GM12892 (cell line): ENCODE measurements around the gene FTO.

Experiments
- DNase-seq: peaks from one replicate; pipeline ENCODE4 v3.0.0; 2011; ENCODE audit not compliant: insufficient read length
- FAIRE-seq: peaks from 2 replicates; lab custom pipeline; 2011; peaks lifted over from hg19 to GRCh38; lab: Jason Lieb, UNC
- POLR2A ChIP-seq: IDR thresholded peaks from 2 replicates; pipeline ENCODE4 v1.6.1; 2011; ENCODE audit warnings: low read depth, low read length, control low read depth
- POLR2AphosphoS5 ChIP-seq: IDR thresholded peaks from 2 replicates; pipeline ENCODE4 v1.6.1; 2011; ENCODE audit warnings: low read depth, low read length, control low read depth
- TAF1 ChIP-seq: IDR thresholded peaks from 2 replicates; pipeline ENCODE4 v1.6.1; 2011; ENCODE audit warnings: low read depth, mild to moderate bottlenecking, control low read depth, low read length, borderline replicate concordance

Gene FTO

GRCh38 chr16:54055191-54055590 lies 351.2 kb downstream of the FTO start:
- TF ChIP-seq POLR2AphosphoS5 (no peak), POLR2A (no peak), TAF1 (no peak)
- no peak for FAIRE-seq
- DNase-seq = no peak

GRCh38 chr16:54055864-54056263 lies 351.9 kb downstream of the FTO start:
- FAIRE-seq = no peak
- TF ChIP-seq TAF1 (no peak), POLR2A (no peak), POLR2AphosphoS5 (no peak)
- DNase-seq = no peak

DNA sequence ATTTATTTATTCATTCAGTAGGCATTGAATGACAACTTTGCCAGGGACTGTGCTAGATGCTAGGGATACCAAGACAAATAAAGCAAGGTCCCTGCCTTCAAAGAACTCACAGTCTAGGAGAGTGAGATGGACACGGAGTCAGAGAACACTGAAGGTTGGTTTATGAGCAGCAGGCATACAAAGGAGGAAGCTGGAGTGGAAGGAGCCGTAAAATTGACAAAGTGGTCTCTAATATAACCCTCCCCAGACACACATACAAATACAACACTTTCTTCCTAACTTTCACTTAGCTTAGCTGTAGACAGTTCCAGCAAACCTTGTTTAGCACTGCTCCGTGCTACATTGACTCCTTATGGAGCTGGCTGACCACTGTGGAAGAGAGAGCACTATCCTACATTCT lies 353.0 kb downstream of the FTO start:
- no peak for FAIRE-seq
- TF ChIP-seq TAF1 (no peak), POLR2A (no peak), POLR2AphosphoS5 (no peak)
- DNase-seq = no peak

DNA sequence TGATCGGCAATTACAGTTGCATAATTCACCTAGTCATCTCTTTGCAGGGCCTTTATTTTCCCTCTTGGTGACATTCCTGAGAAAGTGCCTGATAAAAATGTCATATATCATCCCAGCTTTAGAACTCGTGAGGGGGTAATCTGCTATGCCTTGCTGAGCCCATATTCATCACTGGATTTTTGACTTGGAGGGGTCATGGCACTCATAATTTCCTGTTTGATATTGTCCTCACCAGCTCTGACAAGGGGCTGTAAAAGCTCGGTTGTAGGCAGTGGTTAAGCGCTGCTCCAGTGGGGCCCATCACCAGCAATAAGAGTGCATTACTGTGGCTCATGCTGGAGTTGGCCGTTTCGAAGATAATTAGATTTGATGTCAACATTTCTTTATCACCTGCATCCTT lies 355.4 kb downstream of the FTO start:
- DNase-seq (no peak), FAIRE-seq (no peak)
- TF ChIP-seq TAF1 (no peak), POLR2A (no peak), POLR2AphosphoS5 (no peak)

- TF ChIP-seq POLR2AphosphoS5 = no peak
- FAIRE-seq (no peak), DNase-seq (no peak)
Observed at GRCh38 chr16:54060599-54061421, 356.9 kb downstream of the FTO start.

DNA sequence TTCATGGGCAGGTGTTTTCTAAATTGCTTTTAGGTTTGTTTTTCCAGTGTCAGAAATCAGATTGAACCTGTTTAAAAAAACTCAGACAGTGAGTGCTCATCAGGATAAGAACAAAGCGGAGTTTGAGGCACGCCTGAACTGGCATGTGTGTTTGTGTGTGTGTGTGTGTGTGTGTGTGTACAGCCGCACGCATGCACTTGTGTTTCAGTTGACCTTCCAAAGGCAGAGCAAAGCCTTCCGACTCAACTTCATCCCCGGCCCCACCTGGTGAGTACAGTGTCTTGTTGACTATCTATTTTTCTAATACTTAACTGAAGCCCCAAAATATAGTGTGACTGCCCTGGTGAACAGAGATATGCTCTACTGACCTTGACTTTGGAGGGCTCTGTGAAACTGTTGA lies 357.5 kb downstream of the FTO start:
- FAIRE-seq (no peak), DNase-seq (no peak)
- TF ChIP-seq POLR2AphosphoS5 (no peak), TAF1 (no peak), POLR2A (no peak)

- no peak for FAIRE-seq
- DNase-seq = no peak
- TF ChIP-seq TAF1 = no peak
- TF ChIP-seq POLR2A = no peak
- TF ChIP-seq POLR2AphosphoS5 = no peak
Observed at GRCh38 chr16:54062361-54063278, 358.7 kb downstream of the FTO start.

DNA sequence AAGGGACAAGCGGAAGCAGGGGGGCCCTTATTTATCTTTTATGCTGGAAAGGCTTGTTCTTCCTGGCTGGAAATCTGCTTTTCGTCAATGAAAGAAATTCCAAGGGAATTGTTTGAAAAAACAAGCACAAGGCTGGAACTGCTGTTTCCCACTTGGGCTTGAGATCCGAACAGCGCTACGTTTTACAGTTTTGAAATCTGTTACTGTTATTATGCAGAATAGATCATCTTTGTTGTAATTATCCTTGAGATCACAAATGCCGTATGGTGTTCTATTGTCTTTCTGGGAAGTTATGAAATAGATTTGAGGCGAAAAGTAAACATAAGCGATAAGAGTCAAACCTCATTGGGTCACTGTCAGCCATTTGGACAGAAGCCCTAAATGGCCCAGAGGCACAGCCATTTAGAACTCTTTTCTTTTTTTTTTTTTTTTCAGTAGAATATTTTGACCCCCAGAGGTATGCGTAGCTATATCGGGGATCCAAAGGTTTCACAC lies 359.4 kb downstream of the FTO start:
- DNase-seq (no peak), FAIRE-seq (no peak)
- TF ChIP-seq TAF1 = no peak
- TF ChIP-seq POLR2AphosphoS5 = no peak
- no peak for TF ChIP-seq POLR2A

- TF ChIP-seq POLR2AphosphoS5 = no peak
- TF ChIP-seq POLR2A = no peak
- no peak for TF ChIP-seq TAF1
- DNase-seq (no peak), FAIRE-seq (no peak)
Observed at GRCh38 chr16:54066451-54067105, 362.6 kb downstream of the FTO start.

DNA sequence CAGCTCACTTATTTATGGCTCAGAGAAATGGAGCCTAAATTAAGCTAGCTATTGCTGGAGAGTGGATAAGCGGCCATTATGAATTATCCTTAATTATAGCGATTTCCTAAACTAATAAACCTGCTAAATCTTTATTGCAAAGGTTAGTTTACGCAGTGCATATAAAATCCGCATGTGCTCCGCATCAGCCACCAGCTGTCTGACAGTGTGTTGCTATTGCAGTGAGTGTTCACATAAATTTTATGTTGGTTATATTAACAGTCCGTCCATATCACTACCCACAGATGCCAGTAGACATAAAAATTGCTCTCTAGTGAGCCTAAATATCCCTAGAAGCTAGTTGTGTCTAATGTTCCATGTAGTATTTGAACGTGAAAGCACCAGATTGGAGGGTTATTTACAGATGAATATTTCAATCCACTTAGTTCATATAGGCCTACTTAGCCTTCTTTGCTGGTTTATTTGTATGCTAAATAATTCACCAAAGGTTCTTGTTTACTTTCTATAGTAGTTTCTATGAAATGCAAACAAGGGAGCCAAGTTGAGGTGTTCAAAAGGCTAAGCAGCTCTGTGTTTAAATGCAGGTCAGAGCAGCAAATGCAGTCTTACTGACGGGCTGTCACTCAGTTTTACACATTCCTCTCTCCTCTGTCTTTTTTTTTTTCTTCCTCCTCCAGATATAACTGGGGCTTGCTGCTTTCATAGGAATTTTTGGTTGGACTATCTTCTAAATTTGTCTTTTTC lies 363.5 kb downstream of the FTO start:
- DNase-seq (no peak), FAIRE-seq (no peak)
- no peak for TF ChIP-seq POLR2A
- TF ChIP-seq POLR2AphosphoS5 = no peak
- TF ChIP-seq TAF1 = no peak

DNA sequence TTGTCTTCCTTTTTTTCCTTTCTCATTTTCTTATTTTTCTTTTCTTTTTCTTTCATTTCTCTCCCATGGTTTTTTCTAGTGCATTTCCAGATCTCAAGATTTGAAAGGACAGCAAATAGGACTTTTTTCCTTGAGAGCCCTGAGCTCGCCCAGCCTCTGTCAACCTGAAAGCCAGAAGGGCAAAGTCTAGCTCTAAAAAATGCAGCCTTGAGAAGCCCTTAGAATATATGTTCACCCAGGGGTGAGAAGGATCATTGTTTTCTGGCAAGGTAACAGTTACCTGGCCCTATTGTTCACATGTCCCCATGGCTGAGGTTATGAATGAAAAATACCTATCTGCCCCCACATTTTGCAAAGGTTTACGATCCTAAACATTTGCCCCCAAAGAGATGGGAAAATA lies 364.3 kb downstream of the FTO start:
- DNase-seq (no peak), FAIRE-seq (no peak)
- TF ChIP-seq POLR2A (no peak), POLR2AphosphoS5 (no peak), TAF1 (no peak)

DNA sequence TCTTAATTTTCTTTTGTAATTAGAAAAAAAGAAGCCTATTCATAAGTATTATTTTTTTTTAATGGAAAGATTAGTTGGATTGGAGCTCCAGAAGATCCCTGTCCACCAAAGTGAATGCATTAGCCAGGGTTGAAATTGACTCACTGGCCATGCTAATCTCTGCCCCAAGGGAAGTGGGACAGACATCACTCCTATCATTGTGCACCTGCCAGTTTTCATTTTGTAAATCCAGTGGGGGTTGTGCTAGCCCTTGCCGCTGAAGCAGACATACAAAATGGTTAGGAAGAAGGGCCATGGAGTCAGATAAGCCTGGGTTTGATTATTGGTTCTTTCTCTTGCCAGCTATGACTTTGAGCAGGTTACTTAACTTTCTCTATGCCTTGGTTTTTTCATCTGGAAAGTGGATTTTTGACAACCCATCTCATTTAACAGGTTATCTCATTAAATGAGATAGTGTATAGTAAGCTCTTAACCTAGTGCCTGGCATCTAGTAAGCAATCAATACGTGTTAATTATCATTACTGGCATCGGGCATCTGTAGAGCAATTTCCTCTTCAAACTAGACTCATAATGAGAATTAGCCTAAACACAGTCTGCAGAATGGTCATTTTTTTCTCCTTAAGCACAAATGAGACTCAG lies 365.8 kb downstream of the FTO start:
- TF ChIP-seq POLR2AphosphoS5 (no peak), TAF1 (no peak), POLR2A (no peak)
- DNase-seq = no peak
- no peak for FAIRE-seq
